GM23248 (cell line): ENCODE data around the gene LCLAT1.

ENCODE experiments used
- EZH2 ChIP-seq: fragments of 200-600 bp; sonication (generic); IDR thresholded peaks from 2 replicates; pipeline ENCODE4 v1.6.1; 2018; ENCODE audit warnings: antibody characterized with exemption, mild to moderate bottlenecking; ENCODE audit not compliant: insufficient read depth, poor library complexity, severe bottlenecking
- EZH2phosphoT487 ChIP-seq: fragments of 200-600 bp; sonication (generic); IDR thresholded peaks from 2 replicates; pipeline ENCODE4 v1.6.1; 2018; ENCODE audit warnings: antibody characterized with exemption, moderate library complexity, mild to moderate bottlenecking, low read depth; ENCODE audit not compliant: insufficient read depth

- TF ChIP-seq EZH2phosphoT487 (no peak), EZH2 (no peak)
Measured at GRCh38 chr2:30636311-30636710, 189.3 kb downstream of the LCLAT1 start.
